Measurements from ENCODE around the gene SPIRE1. TPM values are rescaled to one million over a fixed set of nuclear protein-coding genes. Genes with fewer than 3 reads are reported as not detected.

Gene SPIRE1
- total and polyA plus RNA-seq, 2 of the 4 experiments (the other 2 are of a cell fraction): 11.6 to 31.4 TPM

DNA sequence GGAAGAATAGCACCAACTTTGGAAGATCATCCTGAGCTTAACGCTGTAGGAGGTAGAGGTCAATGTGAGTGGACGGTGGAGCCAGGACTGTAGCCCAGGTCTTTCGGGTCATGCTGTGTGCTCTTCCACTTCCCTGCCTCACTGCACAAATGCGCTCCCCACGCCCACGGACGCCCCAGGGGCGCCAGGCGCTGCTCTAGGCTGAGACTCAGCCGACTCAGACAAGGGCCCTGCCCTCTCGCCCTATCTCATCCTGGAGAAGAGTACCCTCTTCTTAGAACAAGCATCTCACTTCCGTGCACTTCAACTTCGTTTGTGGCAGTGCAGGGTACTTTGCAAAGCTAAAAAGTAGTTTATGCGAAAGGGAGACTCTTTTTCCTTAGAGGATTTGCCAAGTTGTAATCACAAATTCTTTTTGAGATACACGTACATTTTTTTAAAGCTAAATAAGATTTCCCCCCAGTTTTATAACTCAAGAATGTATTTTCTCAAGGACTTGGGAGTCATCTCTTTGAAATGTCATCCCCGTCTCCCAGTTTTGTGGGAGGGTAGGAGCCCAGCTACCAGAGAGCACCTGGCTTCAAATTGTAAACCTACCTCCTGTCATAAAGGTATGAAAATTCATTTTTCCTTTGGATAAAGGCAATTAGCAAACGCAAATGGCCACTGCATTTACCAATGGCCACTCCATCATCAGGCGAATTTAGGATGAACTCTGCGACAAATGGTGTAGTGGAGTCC, 251.4 kb downstream of the SPIRE1 start:
- Histone ChIP-seq H3K9me1 (ENCODE audit: insufficient read depth, low read length) (peaks cover 9% of the 10 kb centered on the region), H3K18ac (ENCODE audit: low read depth, low read length) (no peak overlapping the region), H2BK15ac (ENCODE audit: low read depth, low read length) (no peak overlapping the region), H3K4ac (ENCODE audit: low read depth, low read length) (no peak overlapping the region; the same call in 1 of the 2 replicates), H3K4me2 (ENCODE audit: low read depth, low read length) (no peak overlapping the region), H3K23ac (ENCODE audit: low read depth, low read length) (peak overlapping the region; percentile 64; the same call in 1 of the 2 replicates), H3K79me1 (ENCODE audit: low read depth in 1 of 2, low read length in 2 of 2) (peaks cover 12 to 27% of the 10 kb centered on the region in 2 experiments; a peak in 2 of 4 replicates), H2BK120ac (ENCODE audit: low read depth, low read length) (no peak overlapping the region), H2AK9ac (replicated peaks; ENCODE audit: low read depth, low read length, poor library complexity) (no peak overlapping the region), H4K20me1 (ENCODE audit: insufficient read depth, low read length) (no peaks in the 10 kb centered on the region; the same call in 1 of the 2 replicates), H3K36me3 (ENCODE audit: control insufficient read depth, insufficient read depth, low read length) (no peaks in the 10 kb centered on the region; the same call in 1 of the 2 replicates), H4K8ac (ENCODE audit: low read depth in 2 of 2, low read length in 2 of 2) (no peak overlapping the region), H2AK5ac (ENCODE audit: low read depth, low read length) (peak overlapping the region; percentile 18; the same call in 1 of the 2 replicates), H3K14ac (replicated peaks; ENCODE audit: low read depth, low read length) (no peak overlapping the region), H2BK5ac (ENCODE audit: low read depth, low read length, poor library complexity, severe bottlenecking) (no peak overlapping the region), H3K4me3 (ENCODE audit: insufficient read depth, low read depth, low read length) (no peak overlapping the region), H3K9me3 (ENCODE audit: control insufficient read depth, insufficient read depth, low read length) (no peaks in the 10 kb centered on the region), H3K27ac (ENCODE audit: insufficient read depth, low read length) (no peak overlapping the region), H3K4me1 (ENCODE audit: control insufficient read depth, insufficient read depth, low read length) (peaks cover 4% of the 10 kb centered on the region), H3K27me3 (ENCODE audit: control insufficient read depth, insufficient read depth, low read length) (no peaks in the 10 kb centered on the region; the same call in 1 of the 2 replicates), H4K91ac (ENCODE audit: insufficient read depth, low read depth, low read length) (no peak overlapping the region), H4K5ac (ENCODE audit: low read depth, low read length) (no peak overlapping the region), H3K56ac (ENCODE audit: extremely low read depth, insufficient read depth, low read length) (no peak overlapping the region), H3K9ac (ENCODE audit: low read depth, low read length) (no peak overlapping the region), H2AFZ (replicated peaks; ENCODE audit: low read length, poor library complexity) (peak overlapping the region; percentile 63), H2BK20ac (ENCODE audit: low read depth, low read length) (no peak overlapping the region)
- WGBS, 2 experiments (ENCODE audit: extremely low coverage in 2 of 2, insufficient read length in 1 of 2): no CpG with 5 or more reads among the region's 19 CpGs
- CTCF ChIA-PET: interaction anchor here (1.7 kb wide), 1 partner anchor 15 kb away, joined by 4 read pairs; no protein-coding TSS in a partner anchor
- in situ Hi-C loops (cut with MboI; ENCODE audit: low sequenced_read_pairs): no loop called here
- TF ChIP-seq, protein P1, sequence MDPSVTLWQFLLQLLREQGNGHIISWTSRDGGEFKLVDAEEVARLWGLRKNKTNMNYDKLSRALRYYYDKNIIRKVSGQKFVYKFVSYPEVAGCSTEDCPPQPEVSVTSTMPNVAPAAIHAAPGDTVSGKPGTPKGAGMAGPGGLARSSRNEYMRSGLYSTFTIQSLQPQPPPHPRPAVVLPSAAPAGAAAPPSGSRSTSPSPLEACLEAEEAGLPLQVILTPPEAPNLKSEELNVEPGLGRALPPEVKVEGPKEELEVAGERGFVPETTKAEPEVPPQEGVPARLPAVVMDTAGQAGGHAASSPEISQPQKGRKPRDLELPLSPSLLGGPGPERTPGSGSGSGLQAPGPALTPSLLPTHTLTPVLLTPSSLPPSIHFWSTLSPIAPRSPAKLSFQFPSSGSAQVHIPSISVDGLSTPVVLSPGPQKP (IDR thresholded peaks at IDR 0.05; ENCODE audit: borderline replicate concordance, low read depth, low read length): no peak
- TF ChIP-seq CEBPB (IDR thresholded peaks at IDR 0.05; ENCODE audit: low read depth, low read length) (no peak), MAZ (IDR thresholded peaks at IDR 0.05; ENCODE audit: borderline replicate concordance, low read depth, low read length) (no peak), POLR2A (IDR thresholded peaks at IDR 0.05; ENCODE audit: low read depth, low read length) (no peak), SMC3 (IDR thresholded peaks at IDR 0.05; ENCODE audit: low read depth, low read length) (no peak), NFE2L2 (IDR thresholded peaks at IDR 0.05; ENCODE audit: low read depth, low read length) (no peak), BHLHE40 (IDR thresholded peaks at IDR 0.05; ENCODE audit: low read depth, low read length) (no peak), MXI1 (IDR thresholded peaks at IDR 0.05; ENCODE audit: borderline replicate concordance, low read depth, low read length) (no peak)
- ATAC-seq (ENCODE audit: low read depth): no peak
- intact Hi-C loops (cut with micrococcal nuclease): loop anchor here (5.0 kb wide), 1 partner anchor 251 kb away; the partner anchor contains the start of gene SPIRE1
- DNase-seq: no peak
- dilution Hi-C loops (cut with HindIII; ENCODE audit: low sequenced_read_pairs, unreplicated experiment): no loop called here
- BruUV-seq (replicated peaks): no TSS peak
- POLR2A ChIA-PET (ENCODE audit: unreplicated experiment): interaction anchor here (0.7 kb wide), 1 partner anchor 86 kb away, joined by 4 read pairs; no protein-coding TSS in a partner anchor

Measured in IMR-90 (cell line).